D721Med (cell line): ENCODE results near the gene MRPS18A.

Experiments
- DNase-seq: peaks from one replicate; pipeline ENCODE4 v3.0.0; 2011; ENCODE audit warnings: low spot score; ENCODE audit not compliant: insufficient read length
- FAIRE-seq: peaks from 2 replicates; lab custom pipeline; 2011; peaks lifted over from hg19 to GRCh38; lab: Jason Lieb, UNC
- TF ChIP-seq, protein P1 (sequence below): IDR thresholded peaks from 2 replicates; pipeline ENCODE4 v1.5.1; 2012; ENCODE audit warnings: mild to moderate bottlenecking, control low read depth; ENCODE audit not compliant: insufficient read depth; ENCODE audit errors: missing control alignments

MRPS18A gene

DNA sequence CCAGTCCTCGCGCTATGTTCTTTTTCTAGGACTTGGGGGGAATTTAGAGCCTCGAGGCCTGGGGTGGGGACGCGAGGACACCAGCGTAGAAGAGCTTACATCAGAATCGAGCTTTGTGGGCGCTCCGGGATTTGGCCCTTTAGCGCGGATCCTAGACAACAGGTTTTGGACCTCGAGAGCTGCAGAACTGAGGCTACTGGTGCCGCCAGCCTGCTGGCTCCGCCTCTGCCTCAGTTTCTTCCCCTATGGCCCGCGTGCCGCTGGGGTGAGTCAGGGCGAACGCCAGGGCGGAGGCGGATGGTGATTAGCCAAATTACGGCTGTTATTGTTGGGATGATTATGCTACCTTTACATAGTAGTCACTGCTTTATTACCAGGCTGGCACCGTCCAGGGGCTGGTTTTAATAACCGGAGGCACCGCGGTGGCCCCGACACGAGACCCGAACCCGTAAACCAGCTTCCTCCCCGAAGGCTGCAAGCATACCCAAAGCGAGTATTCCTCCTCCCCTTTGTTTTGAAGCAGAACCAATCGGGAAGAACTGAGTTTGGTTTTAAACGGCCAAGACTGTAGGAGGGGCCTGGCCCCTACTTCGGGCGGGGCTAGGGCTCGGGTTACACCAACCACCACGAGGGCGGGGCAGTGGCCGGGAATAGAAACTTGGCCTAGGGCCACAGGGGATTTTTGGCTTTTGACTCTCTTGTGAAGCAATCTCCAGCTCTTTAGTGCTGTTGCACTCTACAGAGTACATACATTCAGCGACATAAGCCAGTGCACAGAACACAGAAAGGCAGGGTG is 57.9 kb downstream of the MRPS18A start:
- DNase-seq (peak; percentile 94), FAIRE-seq (no peak)
- TF ChIP-seq, protein P1, sequence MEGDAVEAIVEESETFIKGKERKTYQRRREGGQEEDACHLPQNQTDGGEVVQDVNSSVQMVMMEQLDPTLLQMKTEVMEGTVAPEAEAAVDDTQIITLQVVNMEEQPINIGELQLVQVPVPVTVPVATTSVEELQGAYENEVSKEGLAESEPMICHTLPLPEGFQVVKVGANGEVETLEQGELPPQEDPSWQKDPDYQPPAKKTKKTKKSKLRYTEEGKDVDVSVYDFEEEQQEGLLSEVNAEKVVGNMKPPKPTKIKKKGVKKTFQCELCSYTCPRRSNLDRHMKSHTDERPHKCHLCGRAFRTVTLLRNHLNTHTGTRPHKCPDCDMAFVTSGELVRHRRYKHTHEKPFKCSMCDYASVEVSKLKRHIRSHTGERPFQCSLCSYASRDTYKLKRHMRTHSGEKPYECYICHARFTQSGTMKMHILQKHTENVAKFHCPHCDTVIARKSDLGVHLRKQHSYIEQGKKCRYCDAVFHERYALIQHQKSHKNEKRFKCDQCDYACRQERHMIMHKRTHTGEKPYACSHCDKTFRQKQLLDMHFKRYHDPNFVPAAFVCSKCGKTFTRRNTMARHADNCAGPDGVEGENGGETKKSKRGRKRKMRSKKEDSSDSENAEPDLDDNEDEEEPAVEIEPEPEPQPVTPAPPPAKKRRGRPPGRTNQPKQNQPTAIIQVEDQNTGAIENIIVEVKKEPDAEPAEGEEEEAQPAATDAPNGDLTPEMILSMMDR: no peak

DNA sequence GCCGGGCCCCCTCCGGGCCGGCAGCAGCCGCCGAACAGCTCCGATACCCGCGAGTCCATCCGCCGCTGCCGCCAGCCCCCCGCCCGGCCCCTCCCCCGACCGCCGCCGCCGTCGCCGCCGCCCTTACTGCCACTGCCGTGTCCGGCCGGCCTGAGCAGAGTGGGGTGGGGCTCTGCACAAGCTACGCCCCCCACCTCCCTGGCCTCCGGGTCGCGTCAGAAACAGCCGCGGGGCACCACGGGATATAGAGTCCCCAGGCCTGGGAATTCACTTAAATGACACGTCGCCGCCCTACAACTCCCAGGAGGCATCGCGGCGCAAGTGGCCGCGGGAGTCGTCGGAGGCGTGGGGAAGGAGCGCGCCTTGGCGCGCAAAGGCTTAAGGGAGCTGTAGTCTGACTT is 58.5 kb downstream of the MRPS18A start, which contains the start of gene GTPBP2:
TSS of gene GTPBP2 (minus strand) at position 161 of the 401 bp plus-strand sequence. CDS start at position 59, 102 bp downstream.
- TF ChIP-seq, protein P1: no peak
- FAIRE-seq (no peak), DNase-seq (peak; percentile 83)

DNA sequence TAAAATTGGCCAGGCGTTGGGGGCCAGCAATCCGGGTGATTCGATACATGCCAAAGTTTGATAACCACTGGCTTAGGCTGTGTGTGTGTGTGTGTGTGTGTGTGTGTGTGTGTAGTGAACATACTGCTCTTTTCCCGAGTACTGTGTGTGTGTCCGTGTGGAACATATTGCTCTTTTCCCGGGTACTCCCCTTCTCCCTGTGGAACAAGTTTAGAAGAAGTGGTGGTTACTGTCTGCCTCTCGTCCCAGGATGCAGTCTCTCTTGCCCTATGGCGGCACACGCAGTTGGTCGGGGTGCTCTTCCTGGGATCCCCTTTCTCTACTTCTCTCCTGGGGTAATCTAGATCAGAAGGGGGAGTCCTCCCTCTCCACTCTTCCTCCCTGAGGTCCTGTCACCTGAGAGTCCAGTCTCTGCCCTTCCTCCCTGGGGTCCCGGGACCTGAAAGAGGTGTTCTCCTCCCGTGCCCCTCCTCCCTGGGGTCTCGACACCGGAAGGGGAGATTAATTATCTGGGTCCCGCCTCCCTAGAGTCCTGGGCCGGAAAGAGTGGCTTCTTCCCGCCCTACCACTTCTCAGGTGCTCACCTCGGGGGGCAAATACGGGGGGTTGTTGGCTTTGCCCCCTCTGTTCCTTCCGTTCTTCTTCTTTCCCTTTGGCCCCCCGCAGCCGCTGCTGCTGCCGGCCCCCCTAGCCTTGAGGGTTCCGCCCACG is 59.0 kb downstream of the MRPS18A start:
- TF ChIP-seq, protein P1: no peak
- peak; percentile 56 for DNase-seq
- FAIRE-seq: no peak

DNA sequence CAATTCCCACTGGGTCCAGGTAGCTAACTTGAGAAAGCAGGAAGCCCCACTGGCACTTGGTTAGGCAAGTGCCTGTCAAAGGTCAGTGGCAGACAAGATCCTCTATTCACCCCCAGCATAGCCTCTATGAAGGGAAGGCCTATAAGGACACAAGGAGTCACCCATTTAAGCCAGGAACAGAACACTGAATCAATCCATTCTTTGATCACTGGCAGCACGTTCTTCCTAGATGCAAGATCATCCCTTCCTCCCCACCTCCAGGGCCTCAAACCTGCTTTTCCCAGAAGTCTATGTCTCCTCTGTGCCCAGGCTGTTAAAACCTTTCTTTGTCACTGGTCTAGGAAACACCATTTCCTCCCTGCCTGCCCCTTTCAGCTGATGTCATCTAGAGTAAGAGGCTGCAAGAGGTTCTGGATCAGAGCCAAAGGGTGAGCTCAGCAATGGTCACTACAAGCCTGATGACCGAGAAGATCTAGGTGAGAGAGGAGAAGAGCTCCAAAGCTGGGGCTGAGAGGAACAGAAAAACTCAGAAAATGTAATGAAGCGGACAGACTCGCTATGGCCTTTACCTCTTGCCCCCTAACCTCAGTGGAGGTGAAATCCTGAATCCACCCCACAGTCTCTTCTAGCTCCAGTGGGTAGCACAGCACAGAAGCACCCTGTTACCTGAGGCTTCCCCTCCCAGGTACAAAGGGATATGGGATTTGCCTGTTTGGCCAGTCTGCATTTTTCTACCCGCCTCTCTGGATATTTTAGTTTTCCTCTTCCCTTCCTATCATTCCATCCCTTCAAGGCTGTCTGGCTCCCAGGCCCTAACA is 60.4 kb downstream of the MRPS18A start:
- DNase-seq (no peak), FAIRE-seq (no peak)
- TF ChIP-seq, protein P1: no peak

DNA sequence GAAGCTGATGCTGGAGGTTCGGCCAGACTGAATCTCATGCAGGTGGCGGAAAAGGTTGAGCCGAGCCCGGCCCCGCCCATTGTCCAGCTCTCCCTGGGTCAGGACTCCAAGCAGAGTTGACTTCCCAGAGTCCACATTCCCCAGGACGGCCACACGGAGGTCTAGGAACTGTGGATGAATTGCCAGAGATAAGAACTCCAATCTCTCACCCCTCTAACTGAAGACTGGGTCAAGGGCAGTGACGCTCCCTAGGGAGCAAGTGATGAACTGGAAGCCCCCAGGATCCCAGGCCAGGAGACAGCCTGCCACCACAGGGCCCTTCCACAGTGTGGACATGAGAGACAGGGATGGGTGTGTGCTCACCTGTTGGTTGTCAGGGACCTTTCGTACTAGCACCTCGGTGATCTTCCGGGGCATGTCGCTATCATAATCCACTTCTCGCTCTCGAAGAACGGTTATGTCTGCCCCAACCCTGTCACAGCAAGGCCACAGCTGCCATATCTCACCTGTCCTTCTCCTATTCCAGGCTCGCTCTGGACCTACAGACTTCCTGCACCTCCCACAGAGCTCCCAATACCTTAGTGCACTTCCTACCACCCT is 62.1 kb downstream of the MRPS18A start:
- DNase-seq (no peak), FAIRE-seq (no peak)
- TF ChIP-seq, protein P1: no peak

DNA sequence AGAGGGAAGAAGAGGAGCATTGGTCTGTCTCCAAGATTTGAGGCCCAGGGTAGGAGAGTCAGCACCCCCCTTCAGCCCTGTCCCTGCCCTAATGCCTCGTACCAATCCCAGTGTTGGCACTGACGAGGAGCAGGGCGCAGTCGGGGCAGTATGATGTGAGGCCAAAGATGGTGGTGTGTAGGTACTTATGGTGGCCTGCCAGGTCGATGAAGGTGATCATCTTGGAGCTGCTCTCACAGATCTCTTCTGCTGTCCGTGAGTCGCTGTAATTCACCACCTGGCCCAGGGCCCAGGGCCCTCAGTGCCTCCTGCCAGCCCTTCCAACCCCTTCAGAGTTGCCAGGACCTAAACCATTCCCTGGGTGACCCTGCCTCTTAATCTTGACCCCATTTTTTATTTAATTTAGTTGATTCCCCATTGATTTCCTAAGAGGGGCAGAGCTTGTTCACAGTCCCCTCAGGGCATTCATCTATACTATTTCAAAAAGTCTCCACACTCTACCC is 62.8 kb downstream of the MRPS18A start:
- FAIRE-seq (no peak), DNase-seq (no peak)
- TF ChIP-seq, protein P1: no peak
